GM12878 (cell line): ENCODE data around the gene EPHB1. TPM values are rescaled to one million over a fixed set of nuclear protein-coding genes. Genes with fewer than 3 reads are reported as not detected.

Source experiments
- ATAC-seq: fragments of 200-7000 bp; cut with Tn5 transposase; 3 replicates; pipeline ENCODE4 v1.9.1; 2020; ENCODE audit warnings: mild to moderate bottlenecking, moderate library complexity
- BruUV-seq: library from RNA; stranded (reverse); fragments of 400-500 nt; replicated peaks from 2 replicates; lab custom pipeline; 2021; lab: Mats Ljungman, UMichigan
- CTCF ChIA-PET: fragments of 300-600 bp; sonication (Branson Sonifier 250); formaldehyde crosslinking; extraction: SDS; loops from one replicate; lab custom pipeline; 2021; ENCODE audit warnings: inconsistent platforms; lab: Yijun Ruan, JAX
- POLR2A ChIA-PET: fragments of 350-600 bp; formaldehyde crosslinking; extraction: SDS; loops from one replicate; lab custom pipeline; 2021; ENCODE audit warnings: inconsistent platforms; lab: Charles Lee
- RAD21 ChIA-PET: fragments of 300-600 bp; sonication (Branson Sonifier 250); formaldehyde crosslinking; loops from one replicate; lab custom pipeline; 2023; ENCODE audit warnings: antibody characterized with exemption; ENCODE audit not compliant: unreplicated experiment; lab: Charles Lee
- SMC1A ChIA-PET: fragments of 300-600 bp; sonication (Branson Sonifier 250); formaldehyde crosslinking; loops from one replicate; lab custom pipeline; 2023; ENCODE audit not compliant: unreplicated experiment, uncharacterized antibody; lab: Charles Lee
- DNase-seq: peaks from one replicate; pipeline ENCODE4 v3.0.0-alpha.2; 2011; ENCODE audit warnings: low read depth, low spot score
- FAIRE-seq: peaks from 3 replicates; lab custom pipeline; 2011; peaks lifted over from hg19 to GRCh38; lab: Jason Lieb, UNC
- H2AFZ ChIP-seq: 2 replicates; pipeline ENCODE4 v1.6.0; 2011; ENCODE audit warnings: low read depth, low read length, control low read depth; ENCODE audit not compliant: control insufficient read depth
- H3K27ac ChIP-seq: 2 replicates; pipeline ENCODE4 v1.5.1; 2011; ENCODE audit warnings: control low read depth; ENCODE audit not compliant: control insufficient read depth, insufficient read depth
- H3K27me3 ChIP-seq, 2 experiments: replicated peaks in 1 of 2; 2 replicates each; pipeline versions ENCODE4 v1.6.0 to v1.6.1; 2011; ENCODE audit warnings: low read length in 1 of 2; ENCODE audit not compliant: control insufficient read depth in 2 of 2, insufficient read depth in 2 of 2
- H3K36me3 ChIP-seq, 2 experiments: 2 replicates each; pipeline ENCODE4 v1.5.1; 2011; ENCODE audit warnings: low read length in 1 of 2; ENCODE audit not compliant: control insufficient read depth in 2 of 2, insufficient read depth in 2 of 2
- H3K4me1 ChIP-seq: 2 replicates; pipeline ENCODE4 v1.6.1; 2011; ENCODE audit warnings: mild to moderate bottlenecking, low read length, moderate library complexity, mixed read lengths; ENCODE audit not compliant: control insufficient read depth, insufficient read depth
- H3K4me2 ChIP-seq: 2 replicates; pipeline ENCODE4 v1.6.0; 2011; ENCODE audit warnings: control low read depth; ENCODE audit not compliant: control insufficient read depth, insufficient read depth
- H3K4me3 ChIP-seq: fragments of 200-600 bp; sonication (generic); 2 replicates; pipeline ENCODE4 v1.5.1; 2016
- H3K79me2 ChIP-seq: 2 replicates; pipeline ENCODE4 v1.6.0; 2011; ENCODE audit warnings: low read length; ENCODE audit not compliant: control insufficient read depth, insufficient read depth
- H3K9ac ChIP-seq: 2 replicates; pipeline ENCODE4 v1.8.0; 2011; ENCODE audit warnings: low read length, control low read depth, mixed read lengths; ENCODE audit not compliant: control insufficient read depth, insufficient read depth
- H3K9me3 ChIP-seq: replicated peaks from 3 replicates; pipeline ENCODE4 v1.5.1; 2011; ENCODE audit warnings: mild to moderate bottlenecking, low read length; ENCODE audit not compliant: control insufficient read depth, insufficient read depth
- H4K20me1 ChIP-seq: 2 replicates; pipeline ENCODE4 v1.6.0; 2011; ENCODE audit not compliant: control insufficient read depth, insufficient read depth
- CHD1 ChIP-seq: IDR thresholded peaks from 2 replicates; pipeline ENCODE4 v1.6.1; 2012; ENCODE audit warnings: low read depth, low read length, improper control_type of control experiment
- CREB1 ChIP-seq: IDR thresholded peaks from 2 replicates; pipeline ENCODE4 v1.6.1; 2012; ENCODE audit warnings: low read depth, mild to moderate bottlenecking, inconsistent platforms
- ESRRA ChIP-seq: IDR thresholded peaks from 2 replicates; pipeline ENCODE4 v1.6.1; 2012; ENCODE audit warnings: mild to moderate bottlenecking, low read length, improper control_type of control experiment
- HDAC6 ChIP-seq: fragments of 200-600 bp; sonication (generic); IDR thresholded peaks from one replicate; pipeline ENCODE4 v1.8.0; 2017; ENCODE audit warnings: antibody characterized with exemption; ENCODE audit not compliant: unreplicated experiment
- KDM1A ChIP-seq: fragments of 200-600 bp; sonication (generic); IDR thresholded peaks from 2 replicates; pipeline ENCODE4 v1.6.1; 2016; ENCODE audit warnings: borderline replicate concordance
- MAX ChIP-seq: IDR thresholded peaks from 2 replicates; pipeline ENCODE4 v1.6.1; 2012; ENCODE audit warnings: low read depth, low read length, improper control_type of control experiment
- MLLT1 ChIP-seq: fragments of 450-650 bp; IDR thresholded peaks from 2 replicates; pipeline ENCODE4 v1.6.1; 2016; ENCODE audit warnings: mild to moderate bottlenecking
- NFYB ChIP-seq: IDR thresholded peaks from 2 replicates; pipeline ENCODE4 v1.6.1; 2011; ENCODE audit warnings: low read depth, mild to moderate bottlenecking, low read length, improper control_type of control experiment, moderate library complexity; ENCODE audit not compliant: insufficient read depth
- POLR2A ChIP-seq: IDR thresholded peaks from 2 replicates; pipeline ENCODE4 v1.6.1; 2011; ENCODE audit warnings: low read depth, mild to moderate bottlenecking, low read length
- RFX5 ChIP-seq: IDR thresholded peaks from 2 replicates; pipeline ENCODE4 v1.6.1; 2011; ENCODE audit warnings: low read depth, low read length, improper control_type of control experiment
- STAT3 ChIP-seq: IDR thresholded peaks from 2 replicates; pipeline ENCODE4 v1.6.1; 2011; ENCODE audit warnings: low read depth, low read length, improper control_type of control experiment
- ZNF622 ChIP-seq: fragments of 450-650 bp; IDR thresholded peaks from 2 replicates; pipeline ENCODE4 v1.6.1; 2017; ENCODE audit warnings: mild to moderate bottlenecking, inconsistent platforms
- WGBS: methylation state at CpG from one replicate; pipeline ENCODE4 v1.1.6; 2016; ENCODE audit warnings: low lambda C conversion rate; ENCODE audit not compliant: insufficient replicate concordance, insufficient coverage; ENCODE audit errors: missing lambda C conversion rate; 5-methylcytosine and 5-hydroxymethylcytosine counted together
- in situ Hi-C: fragments of 300-500 bp; cut with MboI; formaldehyde crosslinking; loops from 9 replicates; pipeline ENCODE4 v1.14.3; 2018; ENCODE audit warnings: mixed read lengths
- intact Hi-C: fragments of 100-400 bp; cut with micrococcal nuclease; formaldehyde crosslinking; loops from one replicate; pipeline ENCODE4 v1.14.2; 2022; ENCODE audit not compliant: unreplicated experiment
- polyA plus RNA-seq, 11 experiments: library from polyadenylated mRNA; depleted of rRNA in 4 of 11; unstranded in 6 of 11; stranded (reverse) in 5 of 11; fragments of >200 nt; fragmentation: Nextera tagmentation in 4 of 11; fragmentation: Illumina TruSeq in 1 of 11; extraction: Ambion mirVana in 4 of 11; extraction: Trizol in 1 of 11; gene quantifications; 1 replicate in 1 of 11; 2 replicates in 10 of 11; pipeline versions ENCODE4 v1.2.1 to v1.2.3, GENCODE V29; 2011 to 2016; ENCODE audit warnings: inconsistent platforms in 2 of 11, missing spikeins in 2 of 11, low read depth in 1 of 11
- total RNA-seq, 4 experiments: library from RNA; depleted of rRNA in 3 of 4; stranded (reverse); fragments of >200 nt in 3 of 4; fragmentation: Illumina TruSeq in 1 of 4; extraction: Trizol in 1 of 4; gene quantifications; 2 replicates each; pipeline versions ENCODE4 v1.2.1 to v1.2.3, GENCODE V29; 2013 to 2021
- TF ChIP-seq, protein P1 (sequence below): fragments of 450-650 bp; IDR thresholded peaks from 2 replicates; pipeline ENCODE4 v1.6.1; 2016; ENCODE audit warnings: mild to moderate bottlenecking

EPHB1 gene
- total and polyA plus RNA-seq, 10 of the 15 experiments (the other 5 are each of a cell fraction or from before 2014, with no cell fraction given): 0.33 to 23.8 (median 1.2) TPM

DNA sequence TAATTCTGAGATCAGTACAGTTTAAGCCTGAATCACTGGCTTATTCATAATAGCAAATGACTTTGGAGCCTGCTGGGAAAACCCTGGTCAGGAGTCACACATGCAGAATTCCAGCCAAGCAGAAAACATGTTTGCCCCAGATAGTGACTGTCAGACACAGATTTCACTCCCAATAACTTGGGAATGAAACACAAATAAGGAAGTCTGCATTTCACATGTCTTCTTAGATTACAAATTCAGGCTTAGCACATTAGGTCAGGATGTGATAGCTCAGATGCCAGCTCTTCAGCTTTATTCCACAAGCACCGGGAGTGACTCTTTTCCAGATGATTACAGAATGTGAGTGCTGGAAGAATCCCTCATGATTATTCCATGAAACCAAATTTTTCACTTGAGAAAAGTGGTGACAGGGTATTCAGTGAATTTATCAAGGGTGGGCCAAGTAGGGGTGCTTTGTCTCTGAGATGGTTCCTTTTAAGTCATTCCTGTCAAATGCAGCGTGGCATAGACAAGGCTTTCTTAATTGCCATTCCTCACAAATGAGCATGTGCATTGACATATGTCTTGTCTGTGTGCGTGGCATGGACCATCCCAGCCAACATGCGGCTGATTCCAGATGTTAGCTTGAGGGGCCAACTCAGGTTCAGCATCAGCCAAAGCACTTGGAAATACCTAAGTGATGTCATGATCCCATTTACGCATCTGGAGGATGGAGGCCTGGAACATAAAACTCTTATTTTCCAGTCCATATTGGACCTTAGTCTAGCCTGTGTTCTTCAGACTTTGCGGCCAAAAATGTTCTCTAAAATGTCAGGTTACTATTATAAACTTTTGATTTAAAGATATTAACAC, 191.0 kb downstream of the EPHB1 start:
- no peak for DNase-seq
- Histone ChIP-seq H3K9ac (no peak overlapping the region), H4K20me1 (no peaks in the 10 kb centered on the region), H3K4me3 (no peak overlapping the region), H3K27ac (no peak overlapping the region), H3K79me2 (no peaks in the 10 kb centered on the region), H3K4me2 (no peak overlapping the region), H3K27me3 (no peaks in the 10 kb centered on the region), H2AFZ (no peak overlapping the region), H3K36me3 (no peaks in the 10 kb centered on the region; a peak in 1 of 4 replicates), H3K4me1 (peaks cover 4% of the 10 kb centered on the region; the same call in 1 of the 2 replicates), H3K9me3 (no peaks in the 10 kb centered on the region)
- in situ Hi-C loops: no loop called here
- ChIA-PET RAD21 (interaction anchor here (0.7 kb wide), 1 partner anchor 11 kb away, joined by 3 read pairs; no protein-coding TSS in a partner anchor), POLR2A (no interaction called here), CTCF (no interaction called here), SMC1A (interaction anchor here (1.2 kb wide), 1 partner anchor 12 kb away, joined by 3 read pairs; no protein-coding TSS in a partner anchor)
- BruUV-seq: no TSS peak
- no peak for ATAC-seq
- no peak for FAIRE-seq
- intact Hi-C loops: no loop called here
- TF ChIP-seq MLLT1 (no peak), STAT3 (no peak), CHD1 (no peak), HDAC6 (no peak), NFYB (no peak), POLR2A (no peak), RFX5 (no peak), KDM1A (no peak), ZNF622 (no peak), MAX (no peak), ESRRA (no peak), CREB1 (no peak)
- TF ChIP-seq, protein P1, sequence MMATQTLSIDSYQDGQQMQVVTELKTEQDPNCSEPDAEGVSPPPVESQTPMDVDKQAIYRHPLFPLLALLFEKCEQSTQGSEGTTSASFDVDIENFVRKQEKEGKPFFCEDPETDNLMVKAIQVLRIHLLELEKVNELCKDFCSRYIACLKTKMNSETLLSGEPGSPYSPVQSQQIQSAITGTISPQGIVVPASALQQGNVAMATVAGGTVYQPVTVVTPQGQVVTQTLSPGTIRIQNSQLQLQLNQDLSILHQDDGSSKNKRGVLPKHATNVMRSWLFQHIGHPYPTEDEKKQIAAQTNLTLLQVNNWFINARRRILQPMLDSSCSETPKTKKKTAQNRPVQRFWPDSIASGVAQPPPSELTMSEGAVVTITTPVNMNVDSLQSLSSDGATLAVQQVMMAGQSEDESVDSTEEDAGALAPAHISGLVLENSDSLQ: no peak
- WGBS: 48% methylated on average over 6 of the region's 6 CpGs
